Measurements from ENCODE around the gene REC8.
"Not testable (repeated sequence)": the region's sequence is repeated elsewhere in the genome, so short reads cannot be mapped to it uniquely, and the experiment has no call there.

REC8 gene

GRCh38 chr14:24219080-24219479 lies 47.2 kb downstream of the REC8 start:
- no peak overlapping the region for H3K4me3 ChIP-seq
- no peak overlapping the region for H3K27ac ChIP-seq
- DNase-seq (ENCODE audit: low spot score), result peak; percentile 28
- TF ChIP-seq, protein P1, sequence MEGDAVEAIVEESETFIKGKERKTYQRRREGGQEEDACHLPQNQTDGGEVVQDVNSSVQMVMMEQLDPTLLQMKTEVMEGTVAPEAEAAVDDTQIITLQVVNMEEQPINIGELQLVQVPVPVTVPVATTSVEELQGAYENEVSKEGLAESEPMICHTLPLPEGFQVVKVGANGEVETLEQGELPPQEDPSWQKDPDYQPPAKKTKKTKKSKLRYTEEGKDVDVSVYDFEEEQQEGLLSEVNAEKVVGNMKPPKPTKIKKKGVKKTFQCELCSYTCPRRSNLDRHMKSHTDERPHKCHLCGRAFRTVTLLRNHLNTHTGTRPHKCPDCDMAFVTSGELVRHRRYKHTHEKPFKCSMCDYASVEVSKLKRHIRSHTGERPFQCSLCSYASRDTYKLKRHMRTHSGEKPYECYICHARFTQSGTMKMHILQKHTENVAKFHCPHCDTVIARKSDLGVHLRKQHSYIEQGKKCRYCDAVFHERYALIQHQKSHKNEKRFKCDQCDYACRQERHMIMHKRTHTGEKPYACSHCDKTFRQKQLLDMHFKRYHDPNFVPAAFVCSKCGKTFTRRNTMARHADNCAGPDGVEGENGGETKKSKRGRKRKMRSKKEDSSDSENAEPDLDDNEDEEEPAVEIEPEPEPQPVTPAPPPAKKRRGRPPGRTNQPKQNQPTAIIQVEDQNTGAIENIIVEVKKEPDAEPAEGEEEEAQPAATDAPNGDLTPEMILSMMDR (IDR thresholded peaks at IDR 0.05), result no peak

GRCh38 chr14:24219521-24219920 lies 47.6 kb downstream of the REC8 start:
- Histone ChIP-seq H3K27ac (no peak overlapping the region), H3K4me3 (no peak overlapping the region)
- DNase-seq (ENCODE audit: low spot score), result no peak
- TF ChIP-seq, protein P1 (IDR thresholded peaks at IDR 0.05), result no peak

DNA sequence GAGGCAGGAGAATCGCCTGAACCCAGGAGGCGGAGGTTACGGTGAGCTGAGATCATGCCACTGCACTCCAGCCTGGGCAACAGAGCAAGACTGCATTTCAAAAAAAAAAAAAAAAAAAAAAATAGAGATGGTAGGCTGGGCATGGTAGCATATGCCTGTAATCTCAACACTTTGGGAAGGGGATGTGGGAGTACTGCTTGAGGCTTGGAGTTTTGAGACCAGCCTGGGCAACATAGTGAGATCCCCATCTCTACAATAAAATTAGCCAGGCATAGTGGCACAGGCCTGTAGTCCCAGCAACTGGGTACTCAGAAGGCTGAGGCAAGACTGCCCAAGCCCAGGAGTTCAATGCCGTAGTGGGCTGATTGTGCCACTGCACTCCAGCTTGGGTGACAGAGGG lies 51.1 kb downstream of the REC8 start:
- not testable (repeated sequence) for H3K4me3 ChIP-seq; DNase-seq (ENCODE audit: low spot score); H3K27ac ChIP-seq

DNA sequence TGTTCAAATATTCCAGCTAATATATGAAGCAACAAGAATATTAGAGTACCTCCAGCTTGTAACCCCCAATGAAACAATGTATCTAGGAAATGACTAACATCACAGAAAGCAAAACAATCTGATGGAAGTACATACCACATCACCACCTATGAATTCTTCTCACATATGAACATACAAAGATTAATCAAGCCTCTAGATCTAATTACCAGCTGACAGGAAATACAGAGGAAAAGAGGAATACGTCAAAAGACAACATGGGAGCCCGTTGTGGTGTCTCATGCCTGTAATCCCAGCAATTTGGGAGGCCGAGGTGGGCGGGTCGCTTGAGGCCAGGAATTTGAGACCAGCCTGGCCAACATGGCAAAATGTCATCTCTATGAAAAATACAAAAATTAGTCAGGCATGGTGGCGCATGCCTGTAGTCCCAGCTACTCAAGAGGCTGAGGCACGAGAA lies 52.8 kb downstream of the REC8 start:
- Histone ChIP-seq H3K27ac (no peak overlapping the region), H3K4me3 (no peak overlapping the region)
- no peak for DNase-seq (ENCODE audit: low spot score)
- TF ChIP-seq, protein P1 (IDR thresholded peaks at IDR 0.05), result no peak

- TF ChIP-seq, protein P1 (IDR thresholded peaks at IDR 0.05), result no peak
- H3K4me3 ChIP-seq, result no peak overlapping the region
- H3K27ac ChIP-seq, result no peak overlapping the region
- DNase-seq (ENCODE audit: low spot score), result no peak
Observed at GRCh38 chr14:24226473-24226872, 54.6 kb downstream of the REC8 start.

GRCh38 chr14:24228902-24229301 lies 57.0 kb downstream of the REC8 start:
- H3K27ac ChIP-seq, result no peak overlapping the region
- H3K4me3 ChIP-seq, result no peak overlapping the region
- DNase-seq (ENCODE audit: low spot score), result no peak
- TF ChIP-seq, protein P1 (IDR thresholded peaks at IDR 0.05), result no peak

Measured in coronary artery (tissue), 2 donors.